Adipocyte (in vitro differentiated cells): ENCODE data around the gene TMEM132D.

ENCODE experiments used
- DNase-seq: peaks from one replicate; pipeline ENCODE4 v3.0.0-alpha.2; 2015; ENCODE audit warnings: low read depth
- H3K27me3 ChIP-seq: replicated peaks from 2 replicates; pipeline ENCODE4 v1.7.0; 2013; ENCODE audit warnings: mild to moderate bottlenecking, low read length, moderate library complexity; ENCODE audit not compliant: control insufficient read depth, insufficient read depth
- H3K36me3 ChIP-seq: 2 replicates; pipeline ENCODE4 v1.7.0; 2013; ENCODE audit warnings: low read length, mild to moderate bottlenecking, moderate library complexity; ENCODE audit not compliant: control insufficient read depth, insufficient read depth, severe bottlenecking
- H3K4me1 ChIP-seq: 2 replicates; pipeline ENCODE4 v1.7.0; 2013; ENCODE audit warnings: mild to moderate bottlenecking, low read length, moderate library complexity; ENCODE audit not compliant: control insufficient read depth, insufficient read depth
- H3K4me3 ChIP-seq: 2 replicates; pipeline ENCODE4 v1.7.0; 2013; ENCODE audit warnings: mild to moderate bottlenecking, low read length, moderate library complexity
- H3K9ac ChIP-seq: 2 replicates; pipeline ENCODE4 v1.7.0; 2013; ENCODE audit warnings: mild to moderate bottlenecking, low read length, moderate library complexity
- H3K9me3 ChIP-seq: 2 replicates; pipeline ENCODE4 v1.7.0; 2013; ENCODE audit warnings: mild to moderate bottlenecking, low read length, moderate library complexity; ENCODE audit not compliant: control insufficient read depth

Gene TMEM132D

GRCh38 chr12:129772501-129773493, 131.0 kb downstream of the TMEM132D start:
- Histone ChIP-seq H3K36me3 (no peaks in the 10 kb centered on the region), H3K9ac (no peak overlapping the region), H3K4me1 (no peaks in the 10 kb centered on the region), H3K27me3 (no peaks in the 10 kb centered on the region), H3K4me3 (no peak overlapping the region), H3K9me3 (no peaks in the 10 kb centered on the region)
- DNase-seq, result peak; percentile 69

- Histone ChIP-seq H3K4me1 (no peaks in the 10 kb centered on the region), H3K4me3 (no peak overlapping the region), H3K9me3 (no peaks in the 10 kb centered on the region), H3K27me3 (no peaks in the 10 kb centered on the region), H3K36me3 (no peaks in the 10 kb centered on the region), H3K9ac (no peak overlapping the region)
- no peak for DNase-seq
Observed at GRCh38 chr12:129771238-129771637, 132.6 kb downstream of the TMEM132D start.

- peaks cover 7% of the 10 kb centered on the region for H3K9me3 ChIP-seq
- DNase-seq, result no peak
- H3K9ac ChIP-seq, result no peak overlapping the region
- H3K4me3 ChIP-seq, result no peak overlapping the region
- H3K36me3 ChIP-seq, result no peaks in the 10 kb centered on the region
- H3K4me1 ChIP-seq, result no peaks in the 10 kb centered on the region
- H3K27me3 ChIP-seq, result no peaks in the 10 kb centered on the region
Observed at GRCh38 chr12:129765719-129766118, 138.1 kb downstream of the TMEM132D start.

- H3K9me3 ChIP-seq, result peaks cover 7% of the 10 kb centered on the region
- no peaks in the 10 kb centered on the region for H3K4me1 ChIP-seq
Observed at GRCh38 chr12:129762436-129762835, 141.4 kb downstream of the TMEM132D start.

GRCh38 chr12:129753586-129753985, 150.2 kb downstream of the TMEM132D start:
- H3K4me1 ChIP-seq, result no peaks in the 10 kb centered on the region
- H3K27me3 ChIP-seq, result no peaks in the 10 kb centered on the region
- H3K9ac ChIP-seq, result no peak overlapping the region
- no peak overlapping the region for H3K4me3 ChIP-seq
- H3K9me3 ChIP-seq, result no peaks in the 10 kb centered on the region
- H3K36me3 ChIP-seq, result no peaks in the 10 kb centered on the region
- peak; percentile 88 for DNase-seq

More at GRCh38 chr12:129762436-129762835, 141.4 kb downstream of the TMEM132D start:
- no peak for DNase-seq
- no peak overlapping the region for H3K9ac ChIP-seq
- H3K4me3 ChIP-seq, result no peak overlapping the region
- H3K36me3 ChIP-seq, result no peaks in the 10 kb centered on the region
- H3K27me3 ChIP-seq, result no peaks in the 10 kb centered on the region

- H3K4me3 ChIP-seq, result no peak overlapping the region
- no peaks in the 10 kb centered on the region for H3K4me1 ChIP-seq
- no peak overlapping the region for H3K9ac ChIP-seq
- DNase-seq, result peak; percentile 19
- H3K36me3 ChIP-seq, result no peaks in the 10 kb centered on the region
- H3K27me3 ChIP-seq, result no peaks in the 10 kb centered on the region
- H3K9me3 ChIP-seq, result no peaks in the 10 kb centered on the region
Observed at GRCh38 chr12:129750421-129750820, 153.4 kb downstream of the TMEM132D start.

- peaks cover 17% of the 10 kb centered on the region for H3K9me3 ChIP-seq
- H3K9ac ChIP-seq, result no peak overlapping the region
- H3K4me1 ChIP-seq, result no peaks in the 10 kb centered on the region
- H3K36me3 ChIP-seq, result no peaks in the 10 kb centered on the region
- H3K27me3 ChIP-seq, result no peaks in the 10 kb centered on the region
- no peak for DNase-seq
- no peak overlapping the region for H3K4me3 ChIP-seq
Observed at GRCh38 chr12:129746318-129746717, 157.5 kb downstream of the TMEM132D start.

GRCh38 chr12:129729170-129729569, 174.7 kb downstream of the TMEM132D start:
- no peak for DNase-seq
- no peaks in the 10 kb centered on the region for H3K4me1 ChIP-seq
- H3K9me3 ChIP-seq, result peaks cover 2% of the 10 kb centered on the region
- no peaks in the 10 kb centered on the region for H3K36me3 ChIP-seq
- no peak overlapping the region for H3K4me3 ChIP-seq
- H3K9ac ChIP-seq, result no peak overlapping the region
- H3K27me3 ChIP-seq, result no peaks in the 10 kb centered on the region

GRCh38 chr12:129727100-129727499, 176.7 kb downstream of the TMEM132D start:
- H3K4me1 ChIP-seq, result no peaks in the 10 kb centered on the region
- DNase-seq, result no peak
- H3K9ac ChIP-seq, result no peak overlapping the region
- no peak overlapping the region for H3K4me3 ChIP-seq
- H3K36me3 ChIP-seq, result no peaks in the 10 kb centered on the region
- H3K9me3 ChIP-seq, result no peaks in the 10 kb centered on the region
- no peaks in the 10 kb centered on the region for H3K27me3 ChIP-seq

GRCh38 chr12:129723260-129723659, 180.6 kb downstream of the TMEM132D start:
- Histone ChIP-seq H3K27me3 (no peaks in the 10 kb centered on the region), H3K4me3 (no peak overlapping the region), H3K9ac (no peak overlapping the region), H3K36me3 (no peaks in the 10 kb centered on the region), H3K4me1 (no peaks in the 10 kb centered on the region), H3K9me3 (peaks cover 4% of the 10 kb centered on the region)
- DNase-seq, result no peak

GRCh38 chr12:129720618-129721017, 183.2 kb downstream of the TMEM132D start:
- DNase-seq, result no peak
- Histone ChIP-seq H3K27me3 (no peaks in the 10 kb centered on the region), H3K4me3 (no peak overlapping the region), H3K4me1 (no peaks in the 10 kb centered on the region), H3K9ac (no peak overlapping the region), H3K9me3 (peaks cover 8% of the 10 kb centered on the region), H3K36me3 (no peaks in the 10 kb centered on the region)
